ENCODE results near the gene HEATR9.

- no peak for TF ChIP-seq CTCF (IDR thresholded peaks at IDR 0.05; ENCODE audit: low read depth, low read length)
- no peak for TF ChIP-seq POLR2A (IDR thresholded peaks at IDR 0.05; ENCODE audit: extremely low read depth, insufficient read length)
- no peak for TF ChIP-seq MAX (IDR thresholded peaks at IDR 0.05; ENCODE audit: low read depth, low read length)
Measured at GRCh38 chr17:35864853-35865252, 3.8 kb downstream of the HEATR9 start.

All from NB4 (cell line).